ENCODE results near the gene TNFRSF13B.

The TNFRSF13B gene

GRCh38 chr17:16948587-16949376, 23.1 kb downstream of the TNFRSF13B start:
- TF ChIP-seq MYC (IDR thresholded peaks at IDR 0.05; ENCODE audit: low read depth, low read length) = no peak
- no peak for TF ChIP-seq MAX (IDR thresholded peaks at IDR 0.05; ENCODE audit: low read depth, low read length)
- TF ChIP-seq POLR2A (IDR thresholded peaks at IDR 0.05; ENCODE audit: extremely low read depth, insufficient read length) = no peak
- no peak for TF ChIP-seq CTCF (IDR thresholded peaks at IDR 0.05; ENCODE audit: low read depth, low read length)
- DNase-seq (ENCODE audit: low read depth) = no peak
- H3K4me3 ChIP-seq (ENCODE audit: low read depth, low read length) = no peak overlapping the region

GRCh38 chr17:16947470-16947869, 24.4 kb downstream of the TNFRSF13B start:
- no peak overlapping the region for H3K4me3 ChIP-seq (ENCODE audit: low read depth, low read length)
- TF ChIP-seq MYC (IDR thresholded peaks at IDR 0.05; ENCODE audit: low read depth, low read length) (no peak), MAX (IDR thresholded peaks at IDR 0.05; ENCODE audit: low read depth, low read length) (no peak), CTCF (IDR thresholded peaks at IDR 0.05; ENCODE audit: low read depth, low read length) (no peak)
- no peak for DNase-seq (ENCODE audit: low read depth)

- no peak overlapping the region for H3K4me3 ChIP-seq (ENCODE audit: low read depth, low read length)
- no peak for TF ChIP-seq MAX (IDR thresholded peaks at IDR 0.05; ENCODE audit: low read depth, low read length)
- peak; percentile 21 for TF ChIP-seq CTCF (IDR thresholded peaks at IDR 0.05; ENCODE audit: low read depth, low read length)
- peak; percentile 24 for DNase-seq (ENCODE audit: low read depth)
These were observed 26.2 kb downstream of the TNFRSF13B start for GRCh38 chr17:16945663-16946218.

- no peak for TF ChIP-seq CTCF (IDR thresholded peaks at IDR 0.05; ENCODE audit: low read depth, low read length)
- no peak for TF ChIP-seq MYC (IDR thresholded peaks at IDR 0.05; ENCODE audit: low read depth, low read length)
- no peak for TF ChIP-seq MAX (IDR thresholded peaks at IDR 0.05; ENCODE audit: low read depth, low read length)
- no peak for DNase-seq (ENCODE audit: low read depth)
- H3K4me3 ChIP-seq (ENCODE audit: low read depth, low read length) = no peak overlapping the region
These were observed 26.8 kb downstream of the TNFRSF13B start for GRCh38 chr17:16945136-16945482.

- no peak for TF ChIP-seq POLR2A (IDR thresholded peaks at IDR 0.05; ENCODE audit: extremely low read depth, insufficient read length)
- TF ChIP-seq CTCF (IDR thresholded peaks at IDR 0.05; ENCODE audit: low read depth, low read length) = no peak
- TF ChIP-seq MYC (IDR thresholded peaks at IDR 0.05; ENCODE audit: low read depth, low read length) = no peak
- TF ChIP-seq MAX (IDR thresholded peaks at IDR 0.05; ENCODE audit: low read depth, low read length) = peak; percentile 60; the same call in 1 of the 2 replicates
- no peak for DNase-seq (ENCODE audit: low read depth)
- H3K4me3 ChIP-seq (ENCODE audit: low read depth, low read length) = no peak overlapping the region
These were observed 27.4 kb downstream of the TNFRSF13B start for GRCh38 chr17:16944334-16945135.
